SK-N-SH treated with all-trans-retinoic acid at 6 μM for 48 hours (cell line): ENCODE results near the gene NMT1.

Experiments
- PATZ1 ChIP-seq: fragments of 250-450 bp; sonication (Bioruptor Pico); IDR thresholded peaks from 2 replicates; pipeline ENCODE4 v1.8.0; 2020; ENCODE audit warnings: mild to moderate bottlenecking, moderate library complexity, borderline replicate concordance
- TCF4 ChIP-seq: fragments of 250-450 bp; sonication (Bioruptor Pico); IDR thresholded peaks from 2 replicates; pipeline ENCODE4 v1.8.0; 2021; ENCODE audit warnings: mild to moderate bottlenecking, moderate library complexity, borderline replicate concordance
- TOX ChIP-seq: fragments of 250-450 bp; sonication (Bioruptor Pico); IDR thresholded peaks from 2 replicates; pipeline ENCODE4 v1.8.0; 2021; ENCODE audit warnings: mild to moderate bottlenecking, moderate library complexity, borderline replicate concordance
- TF ChIP-seq, protein P1 (sequence below): fragments of 250-450 bp; sonication (Bioruptor Pico); IDR thresholded peaks from 2 replicates; pipeline ENCODE4 v1.5.0; 2020; ENCODE audit warnings: mild to moderate bottlenecking, moderate library complexity

DNA sequence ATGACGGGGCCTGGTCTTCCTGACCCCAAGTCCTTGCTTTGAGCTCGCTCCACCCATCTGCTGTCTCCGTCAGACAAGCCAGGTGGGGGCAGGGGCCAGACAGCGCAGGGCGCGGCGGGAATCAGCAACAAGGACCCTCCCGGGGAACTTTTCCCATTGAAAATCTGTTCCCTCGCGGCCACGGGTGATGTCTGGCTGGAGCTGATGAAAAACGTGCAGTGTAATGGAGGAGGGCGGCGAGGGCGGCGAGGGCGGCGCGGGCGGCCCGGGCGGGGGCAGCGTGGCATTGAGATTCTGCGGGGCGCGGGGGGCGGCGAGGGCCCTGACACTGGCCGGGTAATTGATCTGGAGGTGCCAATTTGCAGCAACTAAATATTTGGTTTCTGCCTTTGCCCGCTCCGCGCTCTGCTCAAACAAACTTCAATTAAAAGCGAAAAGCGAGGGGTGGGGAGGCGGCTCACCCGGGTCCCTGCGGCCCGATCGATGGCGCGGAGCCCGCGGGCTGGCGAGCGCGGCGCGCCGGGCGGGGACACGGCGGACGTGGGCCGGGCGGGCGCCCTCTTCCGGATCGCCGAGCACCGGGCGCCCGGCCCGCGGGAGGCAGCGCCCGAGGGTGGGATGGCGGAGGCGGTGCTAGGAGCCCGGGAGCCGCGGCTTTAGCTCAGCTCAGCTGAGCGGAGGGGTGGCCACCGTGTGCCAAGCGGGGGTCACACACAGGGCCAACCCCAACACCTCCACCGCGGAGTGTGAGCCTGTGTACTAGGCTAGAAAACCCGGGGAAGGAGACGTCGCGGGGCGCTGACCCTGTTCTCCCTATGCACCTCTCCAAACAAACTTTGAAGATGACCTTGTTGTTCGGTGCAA is 42.0 kb upstream of the NMT1 start:
- TF ChIP-seq TOX (no peak), TCF4 (CRISPR knock-in tag) (no peak), PATZ1 (no peak)
- TF ChIP-seq, protein P1, sequence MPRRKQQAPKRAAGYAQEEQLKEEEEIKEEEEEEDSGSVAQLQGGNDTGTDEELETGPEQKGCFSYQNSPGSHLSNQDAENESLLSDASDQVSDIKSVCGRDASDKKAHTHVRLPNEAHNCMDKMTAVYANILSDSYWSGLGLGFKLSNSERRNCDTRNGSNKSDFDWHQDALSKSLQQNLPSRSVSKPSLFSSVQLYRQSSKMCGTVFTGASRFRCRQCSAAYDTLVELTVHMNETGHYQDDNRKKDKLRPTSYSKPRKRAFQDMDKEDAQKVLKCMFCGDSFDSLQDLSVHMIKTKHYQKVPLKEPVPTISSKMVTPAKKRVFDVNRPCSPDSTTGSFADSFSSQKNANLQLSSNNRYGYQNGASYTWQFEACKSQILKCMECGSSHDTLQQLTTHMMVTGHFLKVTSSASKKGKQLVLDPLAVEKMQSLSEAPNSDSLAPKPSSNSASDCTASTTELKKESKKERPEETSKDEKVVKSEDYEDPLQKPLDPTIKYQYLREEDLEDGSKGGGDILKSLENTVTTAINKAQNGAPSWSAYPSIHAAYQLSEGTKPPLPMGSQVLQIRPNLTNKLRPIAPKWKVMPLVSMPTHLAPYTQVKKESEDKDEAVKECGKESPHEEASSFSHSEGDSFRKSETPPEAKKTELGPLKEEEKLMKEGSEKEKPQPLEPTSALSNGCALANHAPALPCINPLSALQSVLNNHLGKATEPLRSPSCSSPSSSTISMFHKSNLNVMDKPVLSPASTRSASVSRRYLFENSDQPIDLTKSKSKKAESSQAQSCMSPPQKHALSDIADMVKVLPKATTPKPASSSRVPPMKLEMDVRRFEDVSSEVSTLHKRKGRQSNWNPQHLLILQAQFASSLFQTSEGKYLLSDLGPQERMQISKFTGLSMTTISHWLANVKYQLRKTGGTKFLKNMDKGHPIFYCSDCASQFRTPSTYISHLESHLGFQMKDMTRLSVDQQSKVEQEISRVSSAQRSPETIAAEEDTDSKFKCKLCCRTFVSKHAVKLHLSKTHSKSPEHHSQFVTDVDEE: no peak
